ENCODE data around the gene ISG20.

The ISG20 gene

GRCh38 chr15:88674661-88675060 is 35.8 kb downstream of the ISG20 start:
- CTCF ChIA-PET = no interaction called here
- POLR2A ChIA-PET = no interaction called here
- DNase-seq (ENCODE audit: extremely low spot score) = no peak
- TF ChIP-seq FOXM1 (IDR thresholded peaks at IDR 0.05; ENCODE audit: borderline replicate concordance) = no peak
- TF ChIP-seq SP1 (IDR thresholded peaks at IDR 0.05) = no peak
- TF ChIP-seq ARNT (IDR thresholded peaks at IDR 0.05) = no peak
- TF ChIP-seq L3MBTL2 (conservative IDR thresholded peaks at IDR 0.05) = no peak
- no peak for TF ChIP-seq NFRKB (IDR thresholded peaks at IDR 0.05)
- no peak for TF ChIP-seq FOXA1 (IDR thresholded peaks at IDR 0.05)

- no peak for DNase-seq (ENCODE audit: extremely low spot score)
- ChIA-PET CTCF (no interaction called here), POLR2A (no interaction called here)
- no peak for TF ChIP-seq FOXK2 (IDR thresholded peaks at IDR 0.05)
- no peak for TF ChIP-seq PKNOX1 (IDR thresholded peaks at IDR 0.05)
- no peak for TF ChIP-seq NFRKB (IDR thresholded peaks at IDR 0.05)
- TF ChIP-seq HDGF (IDR thresholded peaks at IDR 0.05; ENCODE audit: borderline replicate concordance) = no peak
- no peak for TF ChIP-seq L3MBTL2 (conservative IDR thresholded peaks at IDR 0.05)
- TF ChIP-seq TARDBP (IDR thresholded peaks at IDR 0.05) = no peak
- TF ChIP-seq FOXM1 (IDR thresholded peaks at IDR 0.05; ENCODE audit: borderline replicate concordance) = no peak
- no peak for TF ChIP-seq CTBP1 (IDR thresholded peaks at IDR 0.05; ENCODE audit: borderline replicate concordance)
- TF ChIP-seq ZNF384 (IDR thresholded peaks at IDR 0.05) = no peak
- TF ChIP-seq FOXA1 (IDR thresholded peaks at IDR 0.05) = no peak
- no peak for TF ChIP-seq BHLHE40 (IDR thresholded peaks at IDR 0.05; ENCODE audit: borderline replicate concordance)
- TF ChIP-seq LEF1 (IDR thresholded peaks at IDR 0.05; ENCODE audit: borderline replicate concordance) = no peak
- TF ChIP-seq ARNT (IDR thresholded peaks at IDR 0.05) = no peak
- no peak for TF ChIP-seq SP1 (IDR thresholded peaks at IDR 0.05)
- TF ChIP-seq SUZ12 (IDR thresholded peaks at IDR 0.05) = no peak
- no peak for TF ChIP-seq ELF4 (IDR thresholded peaks at IDR 0.05)
These were observed 39.9 kb downstream of the ISG20 start for GRCh38 chr15:88678755-88679154.

- ChIA-PET CTCF (no interaction called here), POLR2A (no interaction called here)
- TF ChIP-seq TARDBP (IDR thresholded peaks at IDR 0.05) (no peak), SP1 (IDR thresholded peaks at IDR 0.05) (no peak), ARNT (IDR thresholded peaks at IDR 0.05) (no peak), BHLHE40 (IDR thresholded peaks at IDR 0.05; ENCODE audit: borderline replicate concordance) (no peak), NFRKB (IDR thresholded peaks at IDR 0.05) (no peak), FOXA1 (IDR thresholded peaks at IDR 0.05) (no peak), LEF1 (IDR thresholded peaks at IDR 0.05; ENCODE audit: borderline replicate concordance) (no peak), PKNOX1 (IDR thresholded peaks at IDR 0.05) (no peak), FOXK2 (IDR thresholded peaks at IDR 0.05) (no peak), HDGF (IDR thresholded peaks at IDR 0.05; ENCODE audit: borderline replicate concordance) (no peak)
- no peak for DNase-seq (ENCODE audit: extremely low spot score)
These were observed 41.6 kb downstream of the ISG20 start for GRCh38 chr15:88680241-88681001.

GRCh38 chr15:88681610-88682221 is 42.9 kb downstream of the ISG20 start:
- TF ChIP-seq ELF4 (IDR thresholded peaks at IDR 0.05) (no peak), BHLHE40 (IDR thresholded peaks at IDR 0.05; ENCODE audit: borderline replicate concordance) (no peak), FOXK2 (IDR thresholded peaks at IDR 0.05) (no peak), L3MBTL2 (conservative IDR thresholded peaks at IDR 0.05) (no peak), ARNT (IDR thresholded peaks at IDR 0.05) (no peak)
- ChIA-PET CTCF (no interaction called here), POLR2A (no interaction called here)
- DNase-seq (ENCODE audit: extremely low spot score) = no peak

GRCh38 chr15:88684345-88684744 is 45.5 kb downstream of the ISG20 start:
- CTCF ChIA-PET = no interaction called here
- no peak for DNase-seq (ENCODE audit: extremely low spot score)
- TF ChIP-seq FOXA1 (IDR thresholded peaks at IDR 0.05) = no peak
- no peak for TF ChIP-seq ELF4 (IDR thresholded peaks at IDR 0.05)
- no peak for TF ChIP-seq LEF1 (IDR thresholded peaks at IDR 0.05; ENCODE audit: borderline replicate concordance)
- TF ChIP-seq SUZ12 (IDR thresholded peaks at IDR 0.05) = no peak
- TF ChIP-seq BHLHE40 (IDR thresholded peaks at IDR 0.05; ENCODE audit: borderline replicate concordance) = no peak
- TF ChIP-seq HDGF (IDR thresholded peaks at IDR 0.05; ENCODE audit: borderline replicate concordance) = no peak
- no peak for TF ChIP-seq L3MBTL2 (conservative IDR thresholded peaks at IDR 0.05)
- no peak for TF ChIP-seq ARNT (IDR thresholded peaks at IDR 0.05)
- no peak for TF ChIP-seq CTBP1 (IDR thresholded peaks at IDR 0.05; ENCODE audit: borderline replicate concordance)
- TF ChIP-seq ZNF384 (IDR thresholded peaks at IDR 0.05) = no peak
- TF ChIP-seq SP1 (IDR thresholded peaks at IDR 0.05) = no peak
- no peak for TF ChIP-seq FOXK2 (IDR thresholded peaks at IDR 0.05)
- no peak for TF ChIP-seq PKNOX1 (IDR thresholded peaks at IDR 0.05)
- POLR2A ChIA-PET = no interaction called here

- DNase-seq (ENCODE audit: extremely low spot score) = no peak
- CTCF ChIA-PET = no interaction called here
- POLR2A ChIA-PET = no interaction called here
- no peak for TF ChIP-seq HDGF (IDR thresholded peaks at IDR 0.05; ENCODE audit: borderline replicate concordance)
- TF ChIP-seq FOXM1 (IDR thresholded peaks at IDR 0.05; ENCODE audit: borderline replicate concordance) = no peak
These were observed 47.4 kb downstream of the ISG20 start for GRCh38 chr15:88686166-88686565.
